ENCODE measurements around the gene DNAH11. TPM values are rescaled to one million over a fixed set of nuclear protein-coding genes. Genes with fewer than 3 reads are reported as not detected.

Gene DNAH11
- total RNA-seq, 1 experiment from 2014 or later = 1.6 TPM

- DNase-seq = no peak
- Histone ChIP-seq H3K9ac (ENCODE audit: low read length) (no peak overlapping the region), H3K4me1 (ENCODE audit: insufficient read depth, low read length) (peaks cover 5% of the 10 kb centered on the region; the same call in 1 of the 2 replicates), H3K27ac (ENCODE audit: low read length) (no peak overlapping the region), H3K27me3 (ENCODE audit: low read length) (peaks cover 34% of the 10 kb centered on the region; the same call in 1 of the 2 replicates), H2AFZ (ENCODE audit: low read length) (no peak overlapping the region), H3K79me2 (ENCODE audit: low read length) (no peaks in the 10 kb centered on the region), H3K9me2 (replicated peaks; ENCODE audit: low read length) (no peaks in the 10 kb centered on the region), H3K9me3 (ENCODE audit: low read length) (no peaks in the 10 kb centered on the region), H3K4me3 (ENCODE audit: low read length) (no peak overlapping the region), H3K36me3 (ENCODE audit: low read depth, low read length) (no peaks in the 10 kb centered on the region), H3F3A (ENCODE audit: low read length, unreplicated experiment) (no peaks in the 10 kb centered on the region), H3K4me2 (ENCODE audit: low read length) (no peak overlapping the region), H4K20me1 (ENCODE audit: low read length) (no peaks in the 10 kb centered on the region)
- ATAC-seq = no peak
- BruUV-seq (replicated peaks) = no TSS peak
- TF ChIP-seq, protein P1, sequence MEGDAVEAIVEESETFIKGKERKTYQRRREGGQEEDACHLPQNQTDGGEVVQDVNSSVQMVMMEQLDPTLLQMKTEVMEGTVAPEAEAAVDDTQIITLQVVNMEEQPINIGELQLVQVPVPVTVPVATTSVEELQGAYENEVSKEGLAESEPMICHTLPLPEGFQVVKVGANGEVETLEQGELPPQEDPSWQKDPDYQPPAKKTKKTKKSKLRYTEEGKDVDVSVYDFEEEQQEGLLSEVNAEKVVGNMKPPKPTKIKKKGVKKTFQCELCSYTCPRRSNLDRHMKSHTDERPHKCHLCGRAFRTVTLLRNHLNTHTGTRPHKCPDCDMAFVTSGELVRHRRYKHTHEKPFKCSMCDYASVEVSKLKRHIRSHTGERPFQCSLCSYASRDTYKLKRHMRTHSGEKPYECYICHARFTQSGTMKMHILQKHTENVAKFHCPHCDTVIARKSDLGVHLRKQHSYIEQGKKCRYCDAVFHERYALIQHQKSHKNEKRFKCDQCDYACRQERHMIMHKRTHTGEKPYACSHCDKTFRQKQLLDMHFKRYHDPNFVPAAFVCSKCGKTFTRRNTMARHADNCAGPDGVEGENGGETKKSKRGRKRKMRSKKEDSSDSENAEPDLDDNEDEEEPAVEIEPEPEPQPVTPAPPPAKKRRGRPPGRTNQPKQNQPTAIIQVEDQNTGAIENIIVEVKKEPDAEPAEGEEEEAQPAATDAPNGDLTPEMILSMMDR (conservative IDR thresholded peaks at IDR 0.05; ENCODE audit: low read depth, low read length) = no peak
- no peak for TF ChIP-seq EZH2phosphoT487 (IDR thresholded peaks at IDR 0.05; ENCODE audit: borderline replicate concordance, low read length)
- TF ChIP-seq EZH2 (IDR thresholded peaks at IDR 0.05; ENCODE audit: low read length, unreplicated experiment) = no peak
- ChIA-PET CTCF (no interaction called here), POLR2A (ENCODE audit: unreplicated experiment) (no interaction called here)
- intact Hi-C loops (cut with micrococcal nuclease) = no loop called here
These were observed 42.4 kb downstream of the DNAH11 start for GRCh38 chr7:21585070-21585724.

GRCh38 chr7:21587139-21587784, 44.4 kb downstream of the DNAH11 start:
- DNase-seq (no peak), ATAC-seq (no peak)
- Histone ChIP-seq H3K4me3 (ENCODE audit: low read length) (no peak overlapping the region), H4K20me1 (ENCODE audit: low read length) (no peaks in the 10 kb centered on the region), H3K36me3 (ENCODE audit: low read depth, low read length) (no peaks in the 10 kb centered on the region), H3K27me3 (ENCODE audit: low read length) (peaks cover 41% of the 10 kb centered on the region; the same call in 1 of the 2 replicates), H3K9me2 (replicated peaks; ENCODE audit: low read length) (no peaks in the 10 kb centered on the region), H3K4me2 (ENCODE audit: low read length) (no peak overlapping the region), H3K4me1 (ENCODE audit: insufficient read depth, low read length) (no peaks in the 10 kb centered on the region), H3K9me3 (ENCODE audit: low read length) (no peaks in the 10 kb centered on the region), H3K27ac (ENCODE audit: low read length) (no peak overlapping the region), H3F3A (ENCODE audit: low read length, unreplicated experiment) (no peaks in the 10 kb centered on the region), H2AFZ (ENCODE audit: low read length) (no peak overlapping the region), H3K9ac (ENCODE audit: low read length) (no peak overlapping the region), H3K79me2 (ENCODE audit: low read length) (no peaks in the 10 kb centered on the region)
- ChIA-PET POLR2A (ENCODE audit: unreplicated experiment) (interaction anchor here (0.5 kb wide), 2 partner anchors 104 to 146 kb away, joined by 3 to 7 read pairs; no protein-coding TSS in a partner anchor), CTCF (interaction anchor here (0.6 kb wide), 1 partner anchor 25 kb away, joined by 3 read pairs; no protein-coding TSS in a partner anchor)
- intact Hi-C loops (cut with micrococcal nuclease) = no loop called here
- TF ChIP-seq EZH2 (IDR thresholded peaks at IDR 0.05; ENCODE audit: low read length, unreplicated experiment) (no peak), EZH2phosphoT487 (IDR thresholded peaks at IDR 0.05; ENCODE audit: borderline replicate concordance, low read length) (no peak)
- TF ChIP-seq, protein P1 (conservative IDR thresholded peaks at IDR 0.05; ENCODE audit: low read depth, low read length) = no peak
- no TSS peak for BruUV-seq (replicated peaks)

DNA sequence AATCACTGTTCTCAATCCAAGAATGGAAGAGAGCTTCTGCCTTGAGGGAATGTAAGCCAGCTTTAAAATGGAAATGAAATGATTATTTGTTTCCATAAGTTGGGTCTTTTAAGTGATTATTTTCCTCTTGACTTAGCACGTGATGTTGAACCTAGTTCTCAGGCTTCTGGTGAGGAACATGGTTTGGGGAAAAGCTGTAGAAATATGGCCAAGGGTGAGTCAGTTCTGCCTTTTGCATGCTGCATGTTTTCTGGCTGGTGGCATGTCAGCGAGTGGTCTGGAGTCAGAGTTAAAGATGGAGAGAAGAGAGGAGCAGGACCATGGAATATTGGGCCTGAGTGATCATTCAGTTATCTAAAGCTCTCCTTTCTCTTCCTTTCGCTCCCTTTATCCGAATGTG, 54.0 kb downstream of the DNAH11 start:
- Histone ChIP-seq H3K27me3 (ENCODE audit: low read length) (peaks cover 25% of the 10 kb centered on the region), H3K79me2 (ENCODE audit: low read length) (no peaks in the 10 kb centered on the region), H3K4me1 (ENCODE audit: insufficient read depth, low read length) (no peaks in the 10 kb centered on the region), H2AFZ (ENCODE audit: low read length) (no peak overlapping the region), H3F3A (ENCODE audit: low read length, unreplicated experiment) (no peaks in the 10 kb centered on the region), H3K9me2 (replicated peaks; ENCODE audit: low read length) (no peaks in the 10 kb centered on the region), H3K4me3 (ENCODE audit: low read length) (no peak overlapping the region), H3K36me3 (ENCODE audit: low read depth, low read length) (no peaks in the 10 kb centered on the region), H3K4me2 (ENCODE audit: low read length) (no peak overlapping the region), H3K9ac (ENCODE audit: low read length) (no peak overlapping the region), H3K9me3 (ENCODE audit: low read length) (no peaks in the 10 kb centered on the region), H3K27ac (ENCODE audit: low read length) (no peak overlapping the region), H4K20me1 (ENCODE audit: low read length) (no peaks in the 10 kb centered on the region)
- no TSS peak for BruUV-seq (replicated peaks)
- no peak for ATAC-seq
- TF ChIP-seq EZH2 (IDR thresholded peaks at IDR 0.05; ENCODE audit: low read length, unreplicated experiment) (no peak), EZH2phosphoT487 (IDR thresholded peaks at IDR 0.05; ENCODE audit: borderline replicate concordance, low read length) (no peak)
- TF ChIP-seq, protein P1 (conservative IDR thresholded peaks at IDR 0.05; ENCODE audit: low read depth, low read length) = no peak
- ChIA-PET POLR2A (ENCODE audit: unreplicated experiment) (no interaction called here), CTCF (no interaction called here)
- DNase-seq = no peak
- intact Hi-C loops (cut with micrococcal nuclease) = no loop called here

Measured in PC-3 (cell line).